UCSD-AML1 (cell line): ENCODE measurements around the gene WDR55.
A peak's percentile ranks its signal among the peaks of the same experiment; 100 is the strongest.
"Not testable (repeated sequence)": the region's sequence is repeated elsewhere in the genome, so short reads cannot be mapped to it uniquely, and the experiment has no call there.

ENCODE experiments used
- DNase-seq: peaks from one replicate; lab custom pipeline; 2025; ENCODE audit not compliant: unreplicated experiment; lab: John Stamatoyannopoulos, UW

WDR55 gene

GRCh38 chr5:140664359-140665119, at the start of gene WDR55:
Gene WDR55 (plus strand): TSS chr5:140664904. CDS start chr5:140664913, 9 bp downstream.
- DNase-seq, result peak; percentile 96

- DNase-seq, result no peak
Measured at GRCh38 chr5:140622301-140622700, 42.4 kb upstream of the WDR55 start.

GRCh38 chr5:140623061-140623460, 41.6 kb upstream of the WDR55 start:
- DNase-seq, result not testable (repeated sequence)

GRCh38 chr5:140624886-140625285, 39.8 kb upstream of the WDR55 start:
- DNase-seq, result not testable (repeated sequence)

GRCh38 chr5:140627972-140628371, 36.7 kb upstream of the WDR55 start:
- no peak for DNase-seq

- no peak for DNase-seq
Measured at GRCh38 chr5:140628711-140629110, 36.0 kb upstream of the WDR55 start.

GRCh38 chr5:140630292-140631035, 34.2 kb upstream of the WDR55 start:
- DNase-seq, result no peak

- no peak for DNase-seq
Measured at GRCh38 chr5:140631036-140631417, 33.7 kb upstream of the WDR55 start.

GRCh38 chr5:140631831-140632365, 32.8 kb upstream of the WDR55 start:
- no peak for DNase-seq

- peak; percentile 64 for DNase-seq
Measured at GRCh38 chr5:140632366-140633020, 32.2 kb upstream of the WDR55 start.

GRCh38 chr5:140633021-140633471, 31.7 kb upstream of the WDR55 start, which contains the start of gene CD14:
Gene CD14 (minus strand): TSS chr5:140633175. CDS start chr5:140633071, 104 bp downstream.
- DNase-seq, result peak; percentile 64

GRCh38 chr5:140633501-140633900, 31.2 kb upstream of the WDR55 start:
- DNase-seq, result no peak

- no peak for DNase-seq
Measured at GRCh38 chr5:140634103-140634502, 30.6 kb upstream of the WDR55 start.

GRCh38 chr5:140635291-140636257, 29.1 kb upstream of the WDR55 start:
- no peak for DNase-seq

- no peak for DNase-seq
Measured at GRCh38 chr5:140637371-140638100, 27.2 kb upstream of the WDR55 start.

GRCh38 chr5:140638898-140639147, 25.9 kb upstream of the WDR55 start:
- DNase-seq, result not testable (repeated sequence)

GRCh38 chr5:140639148-140639981, 25.3 kb upstream of the WDR55 start, which contains the start of gene TMCO6:
Gene TMCO6 (plus strand): TSS chr5:140639451. CDS start chr5:140639528, 77 bp downstream.
- peak; percentile 97 for DNase-seq

GRCh38 chr5:140641716-140642115, 23.0 kb upstream of the WDR55 start:
- DNase-seq, result no peak

- no peak for DNase-seq
Measured at GRCh38 chr5:140642718-140643117, 22.0 kb upstream of the WDR55 start.
